Measurements from ENCODE around the gene RIN3.

Gene RIN3

GRCh38 chr14:92698393-92698792, 184.8 kb downstream of the RIN3 start:
- DNase-seq (ENCODE audit: low read depth, low spot score): no peak
- in situ Hi-C loops (cut with HindIII; ENCODE audit: low sequenced_read_pairs): no loop called here

GRCh38 chr14:92701826-92702225, 188.2 kb downstream of the RIN3 start:
- DNase-seq (ENCODE audit: low read depth, low spot score): no peak
- TF ChIP-seq, protein P1, sequence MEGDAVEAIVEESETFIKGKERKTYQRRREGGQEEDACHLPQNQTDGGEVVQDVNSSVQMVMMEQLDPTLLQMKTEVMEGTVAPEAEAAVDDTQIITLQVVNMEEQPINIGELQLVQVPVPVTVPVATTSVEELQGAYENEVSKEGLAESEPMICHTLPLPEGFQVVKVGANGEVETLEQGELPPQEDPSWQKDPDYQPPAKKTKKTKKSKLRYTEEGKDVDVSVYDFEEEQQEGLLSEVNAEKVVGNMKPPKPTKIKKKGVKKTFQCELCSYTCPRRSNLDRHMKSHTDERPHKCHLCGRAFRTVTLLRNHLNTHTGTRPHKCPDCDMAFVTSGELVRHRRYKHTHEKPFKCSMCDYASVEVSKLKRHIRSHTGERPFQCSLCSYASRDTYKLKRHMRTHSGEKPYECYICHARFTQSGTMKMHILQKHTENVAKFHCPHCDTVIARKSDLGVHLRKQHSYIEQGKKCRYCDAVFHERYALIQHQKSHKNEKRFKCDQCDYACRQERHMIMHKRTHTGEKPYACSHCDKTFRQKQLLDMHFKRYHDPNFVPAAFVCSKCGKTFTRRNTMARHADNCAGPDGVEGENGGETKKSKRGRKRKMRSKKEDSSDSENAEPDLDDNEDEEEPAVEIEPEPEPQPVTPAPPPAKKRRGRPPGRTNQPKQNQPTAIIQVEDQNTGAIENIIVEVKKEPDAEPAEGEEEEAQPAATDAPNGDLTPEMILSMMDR (IDR thresholded peaks at IDR 0.05; ENCODE audit: low read depth, low read length): no peak
- in situ Hi-C loops (cut with HindIII; ENCODE audit: low sequenced_read_pairs): no loop called here
- no peak overlapping the region for H3K4me3 ChIP-seq (ENCODE audit: low read depth, low read length)

More at GRCh38 chr14:92698393-92698792, 184.8 kb downstream of the RIN3 start:
- H3K4me3 ChIP-seq (ENCODE audit: low read depth, low read length): no peak overlapping the region
- TF ChIP-seq, protein P1 (IDR thresholded peaks at IDR 0.05; ENCODE audit: low read depth, low read length): no peak

- TF ChIP-seq, protein P1 (IDR thresholded peaks at IDR 0.05; ENCODE audit: low read depth, low read length): no peak
- in situ Hi-C loops (cut with HindIII; ENCODE audit: low sequenced_read_pairs): no loop called here
- no peak overlapping the region for H3K4me3 ChIP-seq (ENCODE audit: low read depth, low read length)
Observed at GRCh38 chr14:92702441-92702918, 188.9 kb downstream of the RIN3 start.

DNA sequence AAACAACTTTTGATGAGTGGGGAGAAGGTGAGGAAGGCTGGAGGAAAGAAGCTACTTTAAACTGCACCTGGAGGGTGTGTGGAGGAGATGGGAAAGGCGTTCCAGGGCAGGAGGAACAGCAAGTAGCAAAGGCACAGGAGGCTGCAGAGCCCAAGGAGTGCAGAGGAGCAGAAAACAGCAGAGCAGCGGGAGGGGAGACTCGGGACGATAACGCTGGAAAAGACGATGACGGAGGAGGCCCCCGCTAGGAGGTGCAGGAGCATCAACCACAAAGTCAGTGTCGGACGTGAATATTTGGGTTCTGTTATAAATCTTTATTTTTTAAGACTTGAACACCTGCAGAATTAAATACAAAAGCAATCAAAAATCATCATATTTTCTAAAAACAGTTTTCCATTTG, 189.9 kb downstream of the RIN3 start:
- DNase-seq (ENCODE audit: low read depth, low spot score): no peak
- H3K4me3 ChIP-seq (ENCODE audit: low read depth, low read length): no peak overlapping the region
- TF ChIP-seq, protein P1 (IDR thresholded peaks at IDR 0.05; ENCODE audit: low read depth, low read length): no peak
- in situ Hi-C loops (cut with HindIII; ENCODE audit: low sequenced_read_pairs): no loop called here

More at GRCh38 chr14:92702441-92702918, 188.9 kb downstream of the RIN3 start:
- DNase-seq (ENCODE audit: low read depth, low spot score): no peak

DNA sequence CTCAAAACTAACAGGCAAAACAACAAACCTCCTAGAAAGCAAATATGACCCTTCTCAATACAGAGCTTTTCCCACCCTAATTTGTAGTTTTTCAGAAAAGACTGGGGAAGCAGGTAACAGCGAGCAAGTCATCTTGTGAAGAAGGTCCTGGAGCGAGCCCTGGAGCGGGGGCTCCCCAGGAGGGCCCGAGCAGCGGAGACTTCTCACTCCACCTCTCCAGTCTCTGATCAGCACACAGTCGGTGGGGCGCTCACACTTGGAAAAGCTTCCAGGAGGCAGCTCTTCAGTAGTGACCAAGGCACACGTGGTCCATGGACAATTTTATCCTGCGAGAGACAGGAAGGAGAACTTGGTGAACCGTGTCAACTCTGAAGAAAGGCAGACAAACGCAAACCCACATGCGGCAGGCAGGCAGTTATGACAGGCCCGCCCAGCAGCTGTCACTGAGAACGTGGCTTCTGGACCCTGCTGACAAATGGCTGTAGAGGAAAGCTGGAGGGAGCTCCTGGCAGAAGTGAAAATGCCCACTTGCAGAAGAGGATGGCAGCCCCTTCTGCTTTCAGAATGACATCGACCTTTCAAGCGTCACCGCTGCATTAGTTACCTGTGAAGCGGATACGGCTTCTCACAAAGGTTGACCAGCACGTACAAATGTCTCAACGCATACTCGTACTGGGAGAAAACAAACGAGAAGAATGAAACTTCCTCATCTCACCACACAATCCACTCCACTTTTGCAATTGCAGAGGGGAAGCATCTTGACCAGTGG, 190.6 kb downstream of the RIN3 start:
- TF ChIP-seq, protein P1 (IDR thresholded peaks at IDR 0.05; ENCODE audit: low read depth, low read length): no peak
- DNase-seq (ENCODE audit: low read depth, low spot score): no peak
- H3K4me3 ChIP-seq (ENCODE audit: low read depth, low read length): no peak overlapping the region
- in situ Hi-C loops (cut with HindIII; ENCODE audit: low sequenced_read_pairs): no loop called here

- in situ Hi-C loops (cut with HindIII; ENCODE audit: low sequenced_read_pairs): no loop called here
- TF ChIP-seq, protein P1 (IDR thresholded peaks at IDR 0.05; ENCODE audit: low read depth, low read length): no peak
- H3K4me3 ChIP-seq (ENCODE audit: low read depth, low read length): no peak overlapping the region
- no peak for DNase-seq (ENCODE audit: low read depth, low spot score)
Observed at GRCh38 chr14:92704821-92705220, 191.2 kb downstream of the RIN3 start.
